ENCODE measurements around the gene OR14J1.
"Not testable (repeated sequence)": the region's sequence is repeated elsewhere in the genome, so short reads cannot be mapped to it uniquely, and the experiment has no call there.

OR14J1 gene

GRCh38 chr6:29301316-29301715, at the start of gene OR14J1:
OR14J1 (plus strand) TSS chr6:29301701; CDS start chr6:29306690, 4,989 bp downstream.
- Histone ChIP-seq H3K4me1 (ENCODE audit: control insufficient read depth, insufficient read depth, low read length) (no peaks in the 10 kb centered on the region), H3K9ac (ENCODE audit: low read length in 2 of 2) (no peak within 1 kb of the TSS), H3K27ac (ENCODE audit: low read length) (no peak within 1 kb of the TSS), H3K9me3 (ENCODE audit: control insufficient read depth in 2 of 2, low read length in 2 of 2) (no peaks in the 10 kb centered on the region), H3K27me3 (ENCODE audit: control insufficient read depth in 1 of 2, insufficient read depth in 2 of 2, low read length in 2 of 2) (no peaks in the 10 kb centered on the region), H3K4me3 (ENCODE audit: low read length in 2 of 2) (no peak within 1 kb of the TSS), H3K36me3 (ENCODE audit: control insufficient read depth in 2 of 2, insufficient read depth in 2 of 2, low read length in 2 of 2) (no peaks in the 10 kb centered on the region)

- no peaks in the 10 kb centered on the region for H3K4me1 ChIP-seq (ENCODE audit: control insufficient read depth, insufficient read depth, low read length)
- no peaks in the 10 kb centered on the region for H3K27me3 ChIP-seq (ENCODE audit: control insufficient read depth in 1 of 2, insufficient read depth in 2 of 2, low read length in 2 of 2)
- no peak overlapping the region for H3K4me3 ChIP-seq (ENCODE audit: low read length in 2 of 2)
- H3K36me3 ChIP-seq (ENCODE audit: control insufficient read depth in 2 of 2, insufficient read depth in 2 of 2, low read length in 2 of 2) = no peaks in the 10 kb centered on the region
- H3K27ac ChIP-seq (ENCODE audit: low read length) = no peak overlapping the region
- no peak overlapping the region for H3K9ac ChIP-seq (ENCODE audit: low read length in 2 of 2)
- peaks cover 0 to 6% of the 10 kb centered on the region in 2 donors for H3K9me3 ChIP-seq (ENCODE audit: control insufficient read depth in 2 of 2, low read length in 2 of 2)
Measured at GRCh38 chr6:29251736-29252135, 49.8 kb upstream of the OR14J1 start.

- Histone ChIP-seq H3K4me1 (ENCODE audit: control insufficient read depth, insufficient read depth, low read length) (no peaks in the 10 kb centered on the region), H3K27me3 (ENCODE audit: control insufficient read depth in 1 of 2, insufficient read depth in 2 of 2, low read length in 2 of 2) (no peaks in the 10 kb centered on the region), H3K9me3 (ENCODE audit: control insufficient read depth in 2 of 2, low read length in 2 of 2) (peaks cover 0 to 6% of the 10 kb centered on the region in 2 donors), H3K27ac (ENCODE audit: low read length) (no peak overlapping the region), H3K36me3 (ENCODE audit: control insufficient read depth in 2 of 2, insufficient read depth in 2 of 2, low read length in 2 of 2) (no peaks in the 10 kb centered on the region), H3K9ac (ENCODE audit: low read length in 2 of 2) (no peak overlapping the region), H3K4me3 (ENCODE audit: low read length in 2 of 2) (no peak overlapping the region)
Measured at GRCh38 chr6:29255530-29255929, 46.0 kb upstream of the OR14J1 start.

GRCh38 chr6:29259721-29260120, 41.8 kb upstream of the OR14J1 start:
- H3K36me3 ChIP-seq (ENCODE audit: control insufficient read depth in 2 of 2, insufficient read depth in 2 of 2, low read length in 2 of 2) = no peaks in the 10 kb centered on the region
- no peaks in the 10 kb centered on the region for H3K4me1 ChIP-seq (ENCODE audit: control insufficient read depth, insufficient read depth, low read length)
- H3K27ac ChIP-seq (ENCODE audit: low read length) = no peak overlapping the region
- no peaks in the 10 kb centered on the region for H3K27me3 ChIP-seq (ENCODE audit: control insufficient read depth in 1 of 2, insufficient read depth in 2 of 2, low read length in 2 of 2)
- no peaks in the 10 kb centered on the region for H3K9me3 ChIP-seq (ENCODE audit: control insufficient read depth in 2 of 2, low read length in 2 of 2)
- no peak overlapping the region for H3K4me3 ChIP-seq (ENCODE audit: low read length in 2 of 2)
- no peak overlapping the region for H3K9ac ChIP-seq (ENCODE audit: low read length in 2 of 2)

GRCh38 chr6:29263001-29263400, 38.5 kb upstream of the OR14J1 start:
- Histone ChIP-seq H3K4me3 (ENCODE audit: low read length in 2 of 2) (no peak overlapping the region), H3K9ac (ENCODE audit: low read length in 2 of 2) (no peak overlapping the region), H3K9me3 (ENCODE audit: control insufficient read depth in 2 of 2, low read length in 2 of 2) (no peaks in the 10 kb centered on the region), H3K27me3 (ENCODE audit: control insufficient read depth in 1 of 2, insufficient read depth in 2 of 2, low read length in 2 of 2) (no peaks in the 10 kb centered on the region), H3K4me1 (ENCODE audit: control insufficient read depth, insufficient read depth, low read length) (no peaks in the 10 kb centered on the region), H3K27ac (ENCODE audit: low read length) (no peak overlapping the region), H3K36me3 (ENCODE audit: control insufficient read depth in 2 of 2, insufficient read depth in 2 of 2, low read length in 2 of 2) (no peaks in the 10 kb centered on the region)

GRCh38 chr6:29294499-29294914, 7.0 kb upstream of the OR14J1 start:
- H3K27ac ChIP-seq (ENCODE audit: low read length) = no peak overlapping the region
- peaks cover 3% of the 10 kb centered on the region for H3K4me1 ChIP-seq (ENCODE audit: control insufficient read depth, insufficient read depth, low read length)
- no peaks in the 10 kb centered on the region for H3K36me3 ChIP-seq (ENCODE audit: control insufficient read depth in 2 of 2, insufficient read depth in 2 of 2, low read length in 2 of 2)
- no peaks in the 10 kb centered on the region for H3K27me3 ChIP-seq (ENCODE audit: control insufficient read depth in 1 of 2, insufficient read depth in 2 of 2, low read length in 2 of 2)
- no peaks in the 10 kb centered on the region for H3K9me3 ChIP-seq (ENCODE audit: control insufficient read depth in 2 of 2, low read length in 2 of 2)
- no peak overlapping the region for H3K4me3 ChIP-seq (ENCODE audit: low read length in 2 of 2)
- H3K9ac ChIP-seq (ENCODE audit: low read length in 2 of 2) = no peak overlapping the region

GRCh38 chr6:29295181-29295585, 6.3 kb upstream of the OR14J1 start:
- H3K27me3 ChIP-seq (ENCODE audit: control insufficient read depth in 1 of 2, insufficient read depth in 2 of 2, low read length in 2 of 2) = no peaks in the 10 kb centered on the region
- H3K9me3 ChIP-seq (ENCODE audit: control insufficient read depth in 2 of 2, low read length in 2 of 2) = no peaks in the 10 kb centered on the region
- H3K36me3 ChIP-seq (ENCODE audit: control insufficient read depth in 2 of 2, insufficient read depth in 2 of 2, low read length in 2 of 2) = no peaks in the 10 kb centered on the region
- H3K27ac ChIP-seq (ENCODE audit: low read length) = no peak overlapping the region
- peaks cover 3% of the 10 kb centered on the region for H3K4me1 ChIP-seq (ENCODE audit: control insufficient read depth, insufficient read depth, low read length)
- no peak overlapping the region for H3K4me3 ChIP-seq (ENCODE audit: low read length in 2 of 2)
- H3K9ac ChIP-seq (ENCODE audit: low read length in 2 of 2) = no peak overlapping the region

GRCh38 chr6:29295623-29296022, 5.9 kb upstream of the OR14J1 start:
- Histone ChIP-seq H3K36me3 (ENCODE audit: control insufficient read depth in 2 of 2, insufficient read depth in 2 of 2, low read length in 2 of 2) (no peaks in the 10 kb centered on the region), H3K27me3 (ENCODE audit: control insufficient read depth in 1 of 2, insufficient read depth in 2 of 2, low read length in 2 of 2) (no peaks in the 10 kb centered on the region), H3K27ac (ENCODE audit: low read length) (no peak overlapping the region), H3K9me3 (ENCODE audit: control insufficient read depth in 2 of 2, low read length in 2 of 2) (no peaks in the 10 kb centered on the region), H3K4me1 (ENCODE audit: control insufficient read depth, insufficient read depth, low read length) (peaks cover 3% of the 10 kb centered on the region), H3K4me3 (ENCODE audit: low read length in 2 of 2) (no peak overlapping the region), H3K9ac (ENCODE audit: low read length in 2 of 2) (no peak overlapping the region)

- Histone ChIP-seq H3K9ac (ENCODE audit: low read length in 2 of 2) (no peak overlapping the region), H3K27ac (ENCODE audit: low read length) (no peak overlapping the region), H3K4me3 (ENCODE audit: low read length in 2 of 2) (no peak overlapping the region), H3K4me1 (ENCODE audit: control insufficient read depth, insufficient read depth, low read length) (no peaks in the 10 kb centered on the region), H3K27me3 (ENCODE audit: control insufficient read depth in 1 of 2, insufficient read depth in 2 of 2, low read length in 2 of 2) (no peaks in the 10 kb centered on the region), H3K36me3 (ENCODE audit: control insufficient read depth in 2 of 2, insufficient read depth in 2 of 2, low read length in 2 of 2) (no peaks in the 10 kb centered on the region), H3K9me3 (ENCODE audit: control insufficient read depth in 2 of 2, low read length in 2 of 2) (no peaks in the 10 kb centered on the region)
Measured at GRCh38 chr6:29319931-29320330, 18.4 kb downstream of the OR14J1 start.

GRCh38 chr6:29323332-29323731, 21.8 kb downstream of the OR14J1 start:
- not testable (repeated sequence) for H3K4me3 ChIP-seq (ENCODE audit: low read length in 2 of 2); H3K27ac ChIP-seq (ENCODE audit: low read length); H3K9me3 ChIP-seq (ENCODE audit: control insufficient read depth in 2 of 2, low read length in 2 of 2); H3K36me3 ChIP-seq (ENCODE audit: control insufficient read depth in 2 of 2, insufficient read depth in 2 of 2, low read length in 2 of 2); H3K9ac ChIP-seq (ENCODE audit: low read length in 2 of 2); H3K4me1 ChIP-seq (ENCODE audit: control insufficient read depth, insufficient read depth, low read length); H3K27me3 ChIP-seq (ENCODE audit: control insufficient read depth in 1 of 2, insufficient read depth in 2 of 2, low read length in 2 of 2)

GRCh38 chr6:29325777-29326176, 24.3 kb downstream of the OR14J1 start:
- Histone ChIP-seq H3K36me3 (ENCODE audit: control insufficient read depth in 2 of 2, insufficient read depth in 2 of 2, low read length in 2 of 2) (no peaks in the 10 kb centered on the region), H3K4me1 (ENCODE audit: control insufficient read depth, insufficient read depth, low read length) (no peaks in the 10 kb centered on the region), H3K4me3 (ENCODE audit: low read length in 2 of 2) (no peak overlapping the region), H3K9ac (ENCODE audit: low read length in 2 of 2) (no peak overlapping the region), H3K27ac (ENCODE audit: low read length) (no peak overlapping the region), H3K9me3 (ENCODE audit: control insufficient read depth in 2 of 2, low read length in 2 of 2) (no peaks in the 10 kb centered on the region), H3K27me3 (ENCODE audit: control insufficient read depth in 1 of 2, insufficient read depth in 2 of 2, low read length in 2 of 2) (no peaks in the 10 kb centered on the region)
